Keratinocyte (primary cell): ENCODE measurements around the gene TRMT10B. TPM values are rescaled to one million over a fixed set of nuclear protein-coding genes. Genes with fewer than 3 reads are reported as not detected.

Source experiments
- DNase-seq: peaks from one replicate; pipeline ENCODE4 v3.0.0-alpha.2; 2011; ENCODE audit warnings: low read depth, missing footprints, low spot score
- FAIRE-seq: peaks from 2 replicates; lab custom pipeline; 2011; peaks lifted over from hg19 to GRCh38; lab: Jason Lieb, UNC
- H2AFZ ChIP-seq: 2 replicates; pipeline ENCODE4 v1.6.0; 2012; ENCODE audit warnings: low read length, control low read depth, inconsistent platforms; ENCODE audit not compliant: control insufficient read depth
- H3K27ac ChIP-seq: 2 replicates; pipeline ENCODE4 v1.5.1; 2011; ENCODE audit warnings: low read length; ENCODE audit not compliant: control insufficient read depth, insufficient read depth
- H3K27me3 ChIP-seq: 3 replicates; pipeline ENCODE4 v1.6.0; 2011; ENCODE audit warnings: low read length; ENCODE audit not compliant: control insufficient read depth, insufficient read depth; ENCODE audit errors: extremely low read depth
- H3K36me3 ChIP-seq, 2 experiments: 2 replicates in 1 of 2; 3 replicates in 1 of 2; pipeline ENCODE4 v1.5.1; 2011; ENCODE audit warnings: low read length in 2 of 2, mild to moderate bottlenecking in 1 of 2; ENCODE audit not compliant: control insufficient read depth in 2 of 2, insufficient read depth in 2 of 2; ENCODE audit errors: extremely low read depth in 1 of 2
- H3K4me1 ChIP-seq: 3 replicates; pipeline ENCODE4 v1.5.1; 2011; ENCODE audit warnings: low read length; ENCODE audit not compliant: control insufficient read depth, insufficient read depth; ENCODE audit errors: extremely low read depth
- H3K4me2 ChIP-seq: 3 replicates; pipeline ENCODE4 v1.6.0; 2011; ENCODE audit warnings: low read depth, low read length; ENCODE audit not compliant: control insufficient read depth, insufficient read depth; ENCODE audit errors: extremely low read depth
- H3K4me3 ChIP-seq, 3 experiments: fragments of 200-600 bp in 1 of 3; sonication (generic) in 1 of 3; 2 replicates in 2 of 3; 3 replicates in 1 of 3; pipeline ENCODE4 v1.5.1; 2011 to 2016; ENCODE audit warnings: low read length in 3 of 3, mild to moderate bottlenecking in 3 of 3, control low read depth in 2 of 3, inconsistent platforms in 1 of 3, low read depth in 1 of 3, mixed read lengths in 1 of 3, mixed run types in 1 of 3, moderate library complexity in 1 of 3; ENCODE audit not compliant: control insufficient read depth in 2 of 3, insufficient read depth in 2 of 3; ENCODE audit errors: extremely low read depth in 1 of 3
- H3K79me2 ChIP-seq: 2 replicates; pipeline ENCODE4 v1.6.0; 2012; ENCODE audit warnings: low read length; ENCODE audit not compliant: control insufficient read depth, insufficient read depth
- H3K9ac ChIP-seq: 3 replicates; pipeline ENCODE4 v1.6.0; 2011; ENCODE audit warnings: low read length; ENCODE audit not compliant: control insufficient read depth, insufficient read depth; ENCODE audit errors: extremely low read depth
- H3K9me1 ChIP-seq: 3 replicates; pipeline ENCODE4 v1.6.0; 2011; ENCODE audit warnings: low read length; ENCODE audit not compliant: control insufficient read depth, insufficient read depth; ENCODE audit errors: extremely low read depth
- H3K9me3 ChIP-seq: 2 replicates; pipeline ENCODE4 v1.5.1; 2012; ENCODE audit warnings: low read depth, low read length; ENCODE audit not compliant: control insufficient read depth
- H4K20me1 ChIP-seq: 3 replicates; pipeline ENCODE4 v1.6.0; 2011; ENCODE audit warnings: low read length; ENCODE audit not compliant: control insufficient read depth, insufficient read depth; ENCODE audit errors: extremely low read depth
- EZH2 ChIP-seq: IDR thresholded peaks from one replicate; pipeline ENCODE4 v1.6.1; 2012; ENCODE audit warnings: inconsistent platforms, mild to moderate bottlenecking, low read length, moderate library complexity
- dilution Hi-C: fragments of 300-500 bp; cut with MboI; formaldehyde crosslinking; loops from one replicate; pipeline ENCODE4 v1.7.0; 2020; ENCODE audit warnings: low sequenced_read_pairs; ENCODE audit not compliant: extremely low pct_ligation_motif_present
- polyA minus RNA-seq, 3 experiments: library from RNA; depleted of rRNA, polyadenylated mRNA; stranded (reverse); fragments of >200 nt; gene quantifications; 1 replicate in 1 of 3; 2 replicates in 1 of 3; 3 replicates in 1 of 3; pipeline ENCODE4 v1.2.3, GENCODE V29; 2011
- polyA plus RNA-seq, 5 experiments: library from polyadenylated mRNA; depleted of rRNA in 3 of 5; stranded (reverse) in 3 of 5; stranded (forward) in 1 of 5; unstranded in 1 of 5; fragments of >200 nt; gene quantifications; 1 replicate in 1 of 5; 2 replicates in 3 of 5; 3 replicates in 1 of 5; pipeline versions ENCODE4 v1.2.1 to v1.2.3, GENCODE V29; 2011 to 2012; ENCODE audit warnings: missing spikeins in 2 of 5, low read depth in 1 of 5, low replicate concordance in 1 of 5
- TF ChIP-seq, protein P1 (sequence below), 3 experiments: IDR thresholded peaks in 1 of 3; conservative IDR thresholded peaks in 1 of 3; optimal IDR thresholded peaks in 1 of 3; 2 replicates in 2 of 3; 3 replicates in 1 of 3; pipeline versions ENCODE3 to v1.5.1; 2011; ENCODE audit warnings: low read length in 3 of 3, mild to moderate bottlenecking in 3 of 3, moderate library complexity in 2 of 3, control low read depth in 1 of 3, inconsistent platforms in 1 of 3; ENCODE audit not compliant: insufficient read depth in 2 of 3; ENCODE audit errors: extremely low read depth in 1 of 3

Gene TRMT10B
- 4.0 to 6.9 TPM (median 6.8 TPM) in 3 replicates for polyA plus RNA-seq
- 6.0 TPM for polyA plus RNA-seq (2011; ENCODE audit: low read depth)
- 4.1 and 6.3 TPM in 2 replicates for polyA plus RNA-seq (2011; cell fraction: cytosol; rRNA removed)
- 7.0 and 7.1 TPM in 2 replicates for polyA plus RNA-seq (2011; cell fraction: nucleus; rRNA removed)
- 4.1 and 4.7 TPM in 2 replicates for polyA plus RNA-seq (2012; ENCODE audit: low replicate concordance)
- 0.89 to 4.5 TPM (median 3.6 TPM) in 3 replicates for polyA minus RNA-seq
- polyA minus RNA-seq (2011; cell fraction: cytosol; rRNA and poly(A)+ RNA removed), result 1.3 TPM
- polyA minus RNA-seq (2011; cell fraction: nucleus; rRNA and poly(A)+ RNA removed), result 1.3 and 2.1 TPM in 2 replicates

GRCh38 chr9:37753489-37754190 is at the start of gene TRMT10B:
Gene TRMT10B (plus strand): TSS chr9:37753805. CDS start chr9:37761932, 8,127 bp downstream.
- peak within 1 kb of the TSS; percentile 76 to 87 (median 85) for H3K4me3 ChIP-seq
- H4K20me1 ChIP-seq, result no peaks in the 10 kb centered on the region
- H3K4me2 ChIP-seq, result peak within 1 kb of the TSS; percentile 98
- FAIRE-seq (peak; percentile 41), DNase-seq (no peak)
- no peaks in the 10 kb centered on the region for H3K36me3 ChIP-seq
- H3K79me2 ChIP-seq, result peaks cover 12% of the 10 kb centered on the region
- TF ChIP-seq EZH2, result no peak
- TF ChIP-seq, protein P1, sequence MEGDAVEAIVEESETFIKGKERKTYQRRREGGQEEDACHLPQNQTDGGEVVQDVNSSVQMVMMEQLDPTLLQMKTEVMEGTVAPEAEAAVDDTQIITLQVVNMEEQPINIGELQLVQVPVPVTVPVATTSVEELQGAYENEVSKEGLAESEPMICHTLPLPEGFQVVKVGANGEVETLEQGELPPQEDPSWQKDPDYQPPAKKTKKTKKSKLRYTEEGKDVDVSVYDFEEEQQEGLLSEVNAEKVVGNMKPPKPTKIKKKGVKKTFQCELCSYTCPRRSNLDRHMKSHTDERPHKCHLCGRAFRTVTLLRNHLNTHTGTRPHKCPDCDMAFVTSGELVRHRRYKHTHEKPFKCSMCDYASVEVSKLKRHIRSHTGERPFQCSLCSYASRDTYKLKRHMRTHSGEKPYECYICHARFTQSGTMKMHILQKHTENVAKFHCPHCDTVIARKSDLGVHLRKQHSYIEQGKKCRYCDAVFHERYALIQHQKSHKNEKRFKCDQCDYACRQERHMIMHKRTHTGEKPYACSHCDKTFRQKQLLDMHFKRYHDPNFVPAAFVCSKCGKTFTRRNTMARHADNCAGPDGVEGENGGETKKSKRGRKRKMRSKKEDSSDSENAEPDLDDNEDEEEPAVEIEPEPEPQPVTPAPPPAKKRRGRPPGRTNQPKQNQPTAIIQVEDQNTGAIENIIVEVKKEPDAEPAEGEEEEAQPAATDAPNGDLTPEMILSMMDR (optimal IDR thresholded peaks at IDR 0.05 in 1 of 3, IDR thresholded peaks at IDR 0.05 in 1 of 3, conservative IDR thresholded peaks at IDR 0.05 in 1 of 3; ENCODE audit: extremely low read depth in 1 of 3, insufficient read depth in 2 of 3, low read length in 3 of 3), result no peak
- H3K27me3 ChIP-seq, result no peaks in the 10 kb centered on the region
- H3K9ac ChIP-seq, result peak within 1 kb of the TSS; percentile 82
- peak within 1 kb of the TSS; percentile 76 for H3K27ac ChIP-seq
- dilution Hi-C loops, result no loop called here
- peaks cover 8% of the 10 kb centered on the region for H3K4me1 ChIP-seq
- H3K9me1 ChIP-seq, result no peaks in the 10 kb centered on the region
- peak within 1 kb of the TSS; percentile 96 for H2AFZ ChIP-seq
- no peaks in the 10 kb centered on the region for H3K9me3 ChIP-seq

DNA sequence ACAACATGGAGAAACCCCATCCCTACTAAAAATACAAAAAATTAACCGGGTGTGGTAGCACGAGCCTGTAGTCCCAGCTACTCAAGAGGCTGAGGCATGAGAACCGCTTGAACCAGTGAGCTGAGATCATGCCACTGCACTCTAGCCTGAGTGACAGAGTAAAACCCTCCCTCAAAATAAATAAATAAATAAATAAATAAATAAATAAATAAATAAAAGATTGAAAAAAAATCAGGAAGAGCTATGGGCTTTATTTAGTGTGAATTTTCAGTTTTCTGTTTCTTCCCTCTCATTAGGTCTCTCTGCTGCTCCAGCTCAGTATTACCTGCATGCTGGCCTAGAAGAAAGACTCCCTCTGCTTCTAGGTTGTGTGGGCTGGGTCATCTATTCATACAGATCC is 47.8 kb upstream of the TRMT10B start:
- no peaks in the 10 kb centered on the region for H3K9me3 ChIP-seq
- H3K4me2 ChIP-seq, result no peak overlapping the region
- FAIRE-seq, result no peak
- no peak overlapping the region for H3K9ac ChIP-seq
- dilution Hi-C loops, result no loop called here
- no peak overlapping the region for H3K4me3 ChIP-seq
- H3K27me3 ChIP-seq, result peaks cover 23% of the 10 kb centered on the region
- H3K79me2 ChIP-seq, result no peaks in the 10 kb centered on the region
- H3K36me3 ChIP-seq, result no peaks in the 10 kb centered on the region
- H3K4me1 ChIP-seq, result peaks cover 2% of the 10 kb centered on the region
- no peak for DNase-seq
- TF ChIP-seq, protein P1 (optimal IDR thresholded peaks at IDR 0.05 in 1 of 3, IDR thresholded peaks at IDR 0.05 in 1 of 3, conservative IDR thresholded peaks at IDR 0.05 in 1 of 3; ENCODE audit: extremely low read depth in 1 of 3, insufficient read depth in 2 of 3, low read length in 3 of 3), result no peak
- TF ChIP-seq EZH2, result no peak
- no peaks in the 10 kb centered on the region for H4K20me1 ChIP-seq
- no peak overlapping the region for H3K27ac ChIP-seq
- no peak overlapping the region for H2AFZ ChIP-seq
- no peaks in the 10 kb centered on the region for H3K9me1 ChIP-seq
